A172 (cell line): ENCODE measurements around the gene PIGW. TPM values are rescaled to one million over a fixed set of nuclear protein-coding genes. Genes with fewer than 3 reads are reported as not detected.

Source experiments
- DNase-seq: peaks from one replicate; pipeline ENCODE4 v3.0.0-alpha.2; 2015; ENCODE audit warnings: low spot score
- total RNA-seq: library from RNA; depleted of rRNA; stranded (reverse); fragments of >200 nt; shearing (Covaris generic); gene quantifications from 2 replicates; pipeline ENCODE4 v1.2.3, GENCODE V29; 2014; rRNA removed

The PIGW gene, protein sequence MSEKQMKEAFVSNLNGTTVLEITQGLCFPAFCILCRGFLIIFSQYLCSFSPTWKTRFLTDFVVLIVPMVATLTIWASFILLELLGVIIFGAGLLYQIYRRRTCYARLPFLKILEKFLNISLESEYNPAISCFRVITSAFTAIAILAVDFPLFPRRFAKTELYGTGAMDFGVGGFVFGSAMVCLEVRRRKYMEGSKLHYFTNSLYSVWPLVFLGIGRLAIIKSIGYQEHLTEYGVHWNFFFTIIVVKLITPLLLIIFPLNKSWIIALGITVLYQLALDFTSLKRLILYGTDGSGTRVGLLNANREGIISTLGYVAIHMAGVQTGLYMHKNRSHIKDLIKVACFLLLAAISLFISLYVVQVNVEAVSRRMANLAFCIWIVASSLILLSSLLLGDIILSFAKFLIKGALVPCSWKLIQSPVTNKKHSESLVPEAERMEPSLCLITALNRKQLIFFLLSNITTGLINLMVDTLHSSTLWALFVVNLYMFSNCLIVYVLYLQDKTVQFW
- total RNA-seq, result 11.3 and 14.6 TPM in 2 replicates

DNA sequence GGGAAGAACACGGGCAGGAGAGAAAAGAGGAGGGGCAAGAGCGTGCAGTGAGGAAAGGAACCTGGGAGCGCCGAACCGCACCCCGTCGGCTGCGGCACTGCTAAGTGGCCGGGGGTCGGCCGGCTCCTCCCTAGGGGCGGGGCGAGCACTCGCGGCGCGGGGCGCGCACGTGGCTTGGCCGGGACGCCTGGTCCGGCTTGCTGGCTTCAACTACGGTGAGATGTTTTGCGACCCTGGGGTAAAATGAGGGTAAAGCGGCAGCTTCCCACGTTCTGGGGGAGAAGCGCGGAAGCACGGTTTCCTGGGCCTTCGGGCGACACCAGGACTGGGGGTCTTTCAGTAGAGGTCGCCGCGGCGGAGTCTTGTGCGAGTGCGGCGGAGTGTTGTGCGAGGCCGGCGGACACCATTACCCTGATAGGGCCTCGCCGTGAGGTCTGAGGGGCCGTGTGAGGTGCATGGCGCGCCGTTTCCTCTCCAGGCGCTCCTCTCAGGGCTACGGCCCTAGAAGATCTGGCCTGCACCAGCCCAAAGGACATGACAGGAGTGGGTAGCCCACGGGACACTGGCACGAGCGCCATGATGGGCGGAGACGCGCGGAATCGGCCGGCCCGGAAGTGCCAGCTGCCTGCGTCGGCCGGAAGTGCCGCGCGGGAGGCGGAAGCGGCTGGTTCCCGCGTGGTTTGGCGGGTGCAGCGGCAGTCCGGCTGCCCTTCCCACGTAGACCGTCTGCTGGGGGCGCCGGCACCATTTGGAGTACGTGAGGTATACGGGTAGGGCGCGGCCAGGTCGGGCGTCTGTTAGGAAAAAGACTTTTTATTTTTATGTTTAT is at the start of gene PIGW, which contains the start of gene MYO19:
PIGW (plus strand) TSS at position 148 of the 829 bp plus-strand sequence. CDS start 2,115 bp downstream, outside the sequence.
MYO19 (minus strand) TSS at position 29 of the 829 bp plus-strand sequence. CDS start 2,330 bp downstream, outside the sequence.
- DNase-seq, result peak; percentile 89

- DNase-seq, result no peak
Observed at GRCh38 chr17:36485027-36485426, 49.8 kb upstream of the PIGW start.

DNA sequence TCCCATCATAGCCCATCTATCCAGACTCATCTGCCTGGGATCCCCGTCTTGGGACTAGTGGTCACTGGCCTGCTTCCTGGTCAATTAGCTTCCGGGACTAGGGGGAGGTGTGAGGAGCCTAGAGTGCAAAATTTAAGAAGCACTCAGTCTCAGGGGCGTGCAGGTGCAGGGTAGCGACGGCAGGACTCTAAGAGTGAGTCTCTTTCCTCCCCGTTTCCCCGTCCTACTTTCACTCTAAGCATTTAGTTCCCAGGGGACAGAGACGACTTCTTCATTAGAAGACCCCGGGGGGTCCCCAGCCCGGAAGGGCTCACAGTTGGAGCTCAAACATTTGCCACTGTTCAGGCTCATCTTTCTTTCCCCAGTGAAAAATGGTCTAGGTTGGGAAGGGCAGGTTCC is 49.0 kb upstream of the PIGW start:
- no peak for DNase-seq

GRCh38 chr17:36486204-36487194 is 48.3 kb upstream of the PIGW start, which contains the start of gene ZNHIT3:
Gene ZNHIT3, plus strand, starts transcription at chr17:36486681. Its CDS starts 19 bp downstream, at chr17:36486700.
- DNase-seq, result peak; percentile 85

DNA sequence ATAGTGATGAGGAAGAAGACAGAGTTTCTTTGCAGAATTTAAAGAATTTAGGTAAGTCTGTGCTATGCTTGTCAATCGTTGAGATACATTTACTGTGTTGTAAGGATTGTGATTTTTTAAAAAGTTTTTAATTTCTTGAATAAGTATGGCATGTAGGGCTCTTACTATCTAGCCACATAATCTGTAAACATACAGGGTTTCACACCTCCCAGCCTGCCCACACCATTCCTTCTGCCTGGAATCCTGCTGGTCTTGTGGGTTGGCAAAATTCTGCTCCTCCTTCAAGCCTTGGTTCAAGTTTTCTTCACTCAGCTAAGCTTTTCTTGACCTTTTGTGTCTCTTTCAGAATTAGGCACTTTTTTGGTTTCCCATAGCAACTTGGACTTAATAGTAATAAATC is 40.8 kb upstream of the PIGW start:
- DNase-seq, result no peak

DNA sequence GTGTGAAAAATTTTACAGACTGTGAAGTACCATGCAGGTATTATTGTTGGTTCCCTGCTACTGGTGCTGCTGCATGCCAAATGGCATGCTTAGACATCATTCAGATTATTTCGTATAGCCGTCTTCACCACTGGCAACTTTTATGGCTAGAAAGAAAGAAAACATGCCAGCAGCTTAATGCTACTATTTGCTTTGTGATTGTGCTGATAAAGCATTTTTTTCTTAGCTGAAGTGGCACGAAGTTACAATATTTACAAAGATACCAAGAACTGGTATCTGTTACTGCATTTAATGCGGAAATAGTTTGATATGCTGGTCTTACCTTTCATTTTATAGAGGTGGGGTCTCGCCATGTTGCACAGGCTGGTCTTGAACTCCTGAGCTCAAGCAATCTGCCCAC is 40.1 kb upstream of the PIGW start:
- no peak for DNase-seq

DNA sequence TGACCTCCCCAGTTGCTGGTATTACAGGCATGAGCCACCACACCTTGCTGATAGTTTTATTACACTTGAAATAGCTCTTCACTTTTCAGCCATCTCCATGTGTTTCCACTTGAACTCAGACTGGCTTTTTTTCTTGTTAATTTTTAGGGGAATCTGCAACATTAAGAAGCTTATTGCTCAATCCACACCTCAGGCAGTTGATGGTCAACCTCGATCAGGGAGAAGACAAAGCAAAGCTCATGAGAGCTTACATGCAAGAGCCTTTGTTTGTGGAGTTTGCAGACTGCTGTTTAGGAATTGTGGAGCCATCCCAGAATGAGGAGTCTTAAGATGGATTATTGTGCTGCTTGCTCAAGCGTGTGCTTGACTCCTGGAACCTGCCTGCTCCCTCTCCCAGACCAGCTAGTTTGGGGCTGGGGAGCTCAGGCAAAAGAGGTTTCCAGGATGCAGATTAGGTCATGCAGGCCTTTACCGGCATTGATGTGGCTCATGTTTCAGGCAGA is 39.7 kb upstream of the PIGW start:
- no peak for DNase-seq

- no peak for DNase-seq
Observed at GRCh38 chr17:36496018-36496789, 38.6 kb upstream of the PIGW start.

GRCh38 chr17:36498155-36498554 is 36.6 kb upstream of the PIGW start:
- no peak for DNase-seq

- DNase-seq, result no peak
Observed at GRCh38 chr17:36498560-36499300, 36.1 kb upstream of the PIGW start.

- DNase-seq, result no peak
Observed at GRCh38 chr17:36500745-36501225, 34.0 kb upstream of the PIGW start.

DNA sequence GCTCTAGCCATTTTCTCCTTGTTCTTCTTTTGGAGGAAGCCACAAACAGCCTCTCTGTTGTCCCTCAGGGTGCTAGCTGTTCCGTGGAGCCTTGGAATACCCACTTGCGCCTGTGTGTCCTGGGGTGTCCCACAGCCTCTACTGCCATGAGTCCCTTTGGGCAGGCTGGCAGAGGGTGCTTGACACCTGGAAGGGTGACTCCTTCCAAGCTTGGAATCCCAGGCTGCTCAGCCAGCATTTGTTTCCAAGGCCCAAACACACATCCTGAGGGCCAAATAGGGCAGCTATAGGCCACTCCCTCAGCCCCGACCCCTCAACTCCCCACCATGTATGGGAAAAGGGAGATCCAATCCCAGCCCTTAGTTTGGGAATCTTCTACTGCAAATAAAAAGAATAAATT is 33.4 kb upstream of the PIGW start:
- DNase-seq, result no peak

DNA sequence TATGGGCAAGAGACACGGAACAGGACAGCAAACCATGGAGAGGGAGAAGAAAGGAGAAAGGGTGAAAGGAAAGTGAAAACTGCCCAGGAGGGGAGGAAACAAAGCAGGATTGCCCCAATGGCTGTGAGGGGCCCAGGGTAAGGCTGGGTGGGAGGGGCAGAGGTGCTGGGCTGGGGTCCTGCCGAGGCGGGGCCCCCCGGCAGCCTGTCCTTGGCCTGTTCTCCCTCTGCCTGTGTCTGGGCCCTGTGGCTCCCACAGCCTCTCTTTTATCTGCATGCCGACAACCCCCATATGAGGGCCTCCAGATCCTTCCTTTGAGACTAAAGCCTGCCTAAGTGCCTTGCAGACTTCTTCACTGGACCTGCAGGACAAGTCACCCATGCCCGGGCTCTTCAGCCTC is 32.8 kb upstream of the PIGW start:
- no peak for DNase-seq

DNA sequence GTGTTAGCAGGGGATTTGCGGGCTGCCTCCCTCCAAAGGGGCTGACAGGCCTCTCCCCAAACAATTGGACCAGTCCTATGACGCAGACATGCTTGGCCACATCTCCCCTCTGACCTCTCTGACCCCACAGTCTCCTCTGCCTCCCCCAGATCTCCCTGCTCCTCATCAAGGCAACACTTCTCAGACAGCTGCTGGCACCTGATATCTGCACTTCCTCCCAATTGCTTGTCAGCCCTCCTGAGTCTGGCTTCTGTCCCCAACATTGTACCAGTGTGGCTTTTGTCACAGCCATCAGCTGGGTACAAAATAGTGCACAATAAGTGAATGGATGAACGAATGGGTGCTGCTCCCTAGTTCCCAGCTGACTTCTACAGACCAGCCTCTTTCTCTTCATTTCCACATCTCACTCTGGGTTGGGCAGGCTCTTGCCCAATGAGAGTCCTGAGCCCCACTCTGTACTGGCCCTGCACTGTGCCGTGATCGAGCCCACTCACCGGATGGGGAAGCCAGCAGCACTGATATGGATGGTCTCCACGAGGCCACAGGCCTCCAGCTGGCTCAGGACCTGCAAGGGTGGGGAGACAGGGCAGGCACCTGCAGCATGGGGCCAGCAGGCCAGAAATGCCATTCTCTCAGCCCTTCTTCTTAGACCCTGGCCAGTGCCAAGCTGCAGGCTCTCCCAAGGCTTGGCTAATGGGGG is 31.2 kb upstream of the PIGW start:
- DNase-seq, result no peak

DNA sequence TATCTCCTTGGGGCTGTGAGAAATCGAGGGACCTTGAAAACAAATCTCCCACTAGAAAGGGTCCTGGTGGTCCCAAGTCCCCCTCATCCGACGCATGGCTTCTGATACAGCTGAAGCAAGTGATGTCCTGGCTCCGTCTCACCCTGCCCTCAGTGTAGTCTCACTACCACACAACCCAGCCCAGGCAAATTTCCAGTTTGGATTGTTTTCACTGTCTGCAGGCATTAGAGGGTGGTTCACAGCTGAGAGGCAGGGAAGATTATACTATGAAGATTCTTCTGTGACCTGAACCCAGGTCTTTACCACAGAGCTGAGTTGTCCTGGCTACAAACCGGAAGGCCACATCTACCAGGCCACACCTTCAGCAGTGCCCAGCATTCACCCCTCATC is 30.6 kb upstream of the PIGW start:
- DNase-seq, result no peak

DNA sequence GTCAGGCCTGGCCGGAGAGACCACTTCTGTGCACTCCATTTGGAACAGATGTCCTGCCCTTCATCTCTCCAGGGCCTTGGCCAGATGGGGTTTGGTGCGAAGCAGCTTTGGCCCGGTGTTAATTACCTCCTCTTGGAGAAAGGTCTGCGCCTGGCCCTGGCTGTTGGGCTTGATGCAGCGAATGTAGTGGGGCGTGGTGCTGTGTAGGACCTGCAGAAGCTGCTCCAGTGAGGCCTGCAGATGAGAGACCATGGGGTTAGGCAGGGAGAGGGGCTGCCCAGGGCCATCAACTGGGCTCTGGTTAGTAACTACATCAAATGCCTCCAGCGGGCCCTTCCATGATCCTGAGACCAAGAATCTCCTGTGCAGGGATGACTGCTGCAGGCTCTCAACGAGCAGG is 29.6 kb upstream of the PIGW start:
- no peak for DNase-seq

DNA sequence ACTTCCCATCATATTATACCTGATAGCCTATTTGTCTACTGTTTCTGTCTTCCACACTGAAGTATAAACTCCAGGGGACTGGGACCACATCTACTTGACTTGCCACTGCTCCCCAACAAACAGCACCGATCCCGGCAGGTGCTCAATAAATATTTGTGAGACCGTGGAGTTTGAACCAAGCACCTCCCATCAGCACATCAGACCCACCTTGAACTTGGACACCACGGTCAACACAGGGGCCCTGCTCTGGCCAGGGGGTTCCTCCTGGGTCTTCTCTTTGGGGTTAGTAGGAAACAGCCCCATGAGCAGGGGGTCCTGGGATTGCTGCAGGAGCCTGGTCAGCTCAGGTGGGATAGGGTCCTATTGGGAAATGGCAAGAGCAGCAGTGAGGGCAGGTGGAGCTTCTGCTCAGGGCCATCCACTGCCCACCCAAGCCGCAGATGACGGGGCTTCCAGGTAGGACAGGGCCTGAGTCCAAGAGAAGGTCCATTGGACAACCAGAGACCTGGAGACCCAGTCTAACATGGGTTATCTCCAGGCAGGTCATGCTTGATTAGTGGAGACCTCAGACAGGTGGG is 28.4 kb upstream of the PIGW start:
- no peak for DNase-seq

GRCh38 chr17:36506831-36507230 is 28.0 kb upstream of the PIGW start:
- no peak for DNase-seq
